DMS153 treated with DMSO at 0.1 percent for 48 hours (cell line): ENCODE data around the gene G3BP1.
"Not testable (repeated sequence)": the region's sequence is repeated elsewhere in the genome, so short reads cannot be mapped to it uniquely, and the experiment has no call there.

ENCODE experiments used
- DNase-seq: peaks from one replicate; lab custom pipeline; 2025; ENCODE audit not compliant: unreplicated experiment; lab: John Stamatoyannopoulos, UW

Gene G3BP1

DNA sequence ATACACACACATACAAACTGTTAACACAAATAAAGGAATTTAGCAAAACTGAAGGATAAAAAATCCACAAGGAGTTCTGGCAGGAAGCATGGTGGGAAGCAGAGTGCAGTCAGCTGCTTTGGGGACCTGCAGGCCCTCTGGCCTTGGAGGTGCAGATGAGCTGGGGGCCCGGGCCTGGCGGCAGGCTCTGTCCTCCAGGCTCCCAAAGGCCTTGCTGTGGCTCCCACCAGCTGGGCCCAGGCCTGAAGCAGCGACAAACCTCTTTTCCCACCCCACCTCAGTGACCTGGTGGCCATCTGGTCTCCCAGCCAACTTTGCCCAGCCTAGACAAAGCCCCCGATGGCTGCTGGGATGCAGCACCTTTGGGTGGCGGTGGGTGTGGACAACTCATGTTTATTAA lies 85.1 kb downstream of the G3BP1 start:
- DNase-seq = no peak

DNA sequence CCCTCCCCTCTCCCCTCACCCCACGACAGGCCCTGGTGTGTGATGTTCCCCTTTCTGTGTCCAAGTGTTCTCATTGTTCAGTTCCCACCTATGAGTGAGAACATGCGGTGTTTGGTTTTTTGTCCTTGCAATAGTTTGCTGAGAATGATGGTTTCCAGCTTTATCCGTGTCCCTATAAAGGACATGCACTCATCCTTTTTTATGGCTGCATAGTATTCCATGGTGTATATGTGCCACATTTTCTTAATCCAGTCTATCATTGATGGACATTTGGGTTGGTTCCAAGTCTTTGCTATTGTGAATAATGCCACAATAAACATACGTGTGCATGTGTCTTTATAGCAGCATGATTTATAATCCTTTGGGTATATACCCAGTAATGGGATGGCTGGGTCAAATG lies 89.1 kb downstream of the G3BP1 start:
- not testable (repeated sequence) for DNase-seq
